Measurements from ENCODE around the gene GH2.
"Not testable (repeated sequence)": the region's sequence is repeated elsewhere in the genome, so short reads cannot be mapped to it uniquely, and the experiment has no call there.

GH2 gene

GRCh38 chr17:63914471-63914870, 32.7 kb upstream of the GH2 start:
- DNase-seq = peak in 1 of 10 donors; percentile 37
- intact Hi-C loops (cut with DNase I) = loop anchor here (10.0 kb wide), 1 partner anchor 370 kb away; no protein-coding TSS in a partner anchor

DNA sequence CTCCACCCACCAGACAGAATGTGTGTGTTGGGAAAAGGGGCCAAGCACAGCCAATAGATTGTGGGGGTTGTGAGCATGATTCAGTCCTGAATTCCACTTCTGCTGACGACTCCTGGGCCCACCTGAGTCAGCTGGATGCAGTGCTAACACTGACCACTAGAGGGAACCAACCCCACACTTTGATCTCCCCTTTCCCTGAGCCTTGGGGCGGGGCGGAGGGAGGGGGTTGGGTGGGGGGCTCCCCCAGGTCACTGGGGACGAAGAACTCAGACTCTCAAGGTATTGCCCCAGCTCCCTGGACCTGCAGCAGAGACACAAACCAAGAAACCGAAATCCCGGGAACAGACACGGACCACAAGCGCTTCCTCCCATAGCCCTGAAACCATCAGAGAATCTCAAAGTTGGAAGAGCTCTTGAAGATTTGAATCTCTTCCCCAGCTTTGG, 29.9 kb upstream of the GH2 start:
- intact Hi-C loops (cut with DNase I) = loop anchor here (10.0 kb wide), 1 partner anchor 373 kb away; no protein-coding TSS in a partner anchor
- DNase-seq = peak in 5 of 10 donors; percentile 32 to 72 (median 39)

DNA sequence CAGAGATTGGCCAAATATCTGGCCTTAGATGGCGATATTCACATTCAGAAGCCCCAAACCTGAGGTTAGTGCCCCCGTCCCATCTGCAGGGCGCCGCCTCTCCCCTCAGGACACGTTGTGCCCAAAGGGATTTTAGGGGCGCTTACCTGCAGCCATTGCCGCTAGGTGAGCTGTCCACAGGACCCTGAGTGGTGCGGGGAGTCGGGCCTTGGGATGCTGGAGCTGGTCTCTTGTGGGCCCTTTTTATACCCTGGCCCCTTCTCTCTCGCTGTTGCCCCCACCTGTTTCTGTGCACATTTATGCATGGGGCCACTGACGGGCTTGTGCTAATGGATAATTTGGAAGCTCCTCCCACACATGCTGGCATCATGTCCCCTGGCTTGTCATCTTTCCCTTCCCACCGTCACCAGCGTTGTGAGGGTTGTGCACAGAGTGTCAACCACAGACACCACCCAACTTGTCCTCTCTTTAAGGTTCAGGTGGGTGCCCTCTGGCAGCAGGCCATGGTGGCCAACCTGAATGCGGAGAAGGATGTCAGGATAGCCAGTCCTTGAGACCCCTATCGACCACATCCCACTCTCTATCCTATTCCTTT, 29.4 kb upstream of the GH2 start, which contains the start of gene CSHL1:
Gene CSHL1 (minus strand): TSS at position 218 of the 595 bp plus-strand sequence. CDS start 62 bp downstream, at position 156.
- DNase-seq = peak in 1 of 10 donors; percentile 65
- intact Hi-C loops (cut with DNase I) = loop anchor here (10.0 kb wide), 1 partner anchor 374 kb away; no protein-coding TSS in a partner anchor

DNA sequence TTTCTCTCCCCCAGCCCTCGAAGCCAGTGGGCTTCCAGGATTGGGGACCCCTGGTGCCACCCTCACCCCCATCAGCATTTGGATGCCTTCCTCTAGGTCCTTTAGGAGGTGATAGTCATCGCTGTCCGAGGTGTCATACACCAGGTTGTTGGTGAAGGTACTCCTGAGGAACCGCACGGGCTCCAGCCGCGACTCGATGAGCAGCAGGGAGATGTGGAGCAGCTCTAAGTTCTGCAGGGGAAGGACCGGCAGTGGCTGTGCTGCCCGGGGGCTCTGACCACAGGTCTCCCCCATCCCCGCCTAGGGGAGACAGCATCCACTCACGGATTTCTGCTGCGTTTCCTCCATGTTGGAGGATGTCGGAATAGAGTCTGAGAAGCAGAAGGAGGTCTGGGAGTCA, 28.4 kb upstream of the GH2 start:
- peak in 1 of 10 donors; percentile 61 for DNase-seq
- intact Hi-C loops (cut with DNase I) = loop anchor here (10.0 kb wide), 1 partner anchor 375 kb away; no protein-coding TSS in a partner anchor

GRCh38 chr17:63909586-63909985, 27.8 kb upstream of the GH2 start:
- peak in 1 of 10 donors; percentile 54 for DNase-seq
- intact Hi-C loops (cut with DNase I) = not testable (repeated sequence)

DNA sequence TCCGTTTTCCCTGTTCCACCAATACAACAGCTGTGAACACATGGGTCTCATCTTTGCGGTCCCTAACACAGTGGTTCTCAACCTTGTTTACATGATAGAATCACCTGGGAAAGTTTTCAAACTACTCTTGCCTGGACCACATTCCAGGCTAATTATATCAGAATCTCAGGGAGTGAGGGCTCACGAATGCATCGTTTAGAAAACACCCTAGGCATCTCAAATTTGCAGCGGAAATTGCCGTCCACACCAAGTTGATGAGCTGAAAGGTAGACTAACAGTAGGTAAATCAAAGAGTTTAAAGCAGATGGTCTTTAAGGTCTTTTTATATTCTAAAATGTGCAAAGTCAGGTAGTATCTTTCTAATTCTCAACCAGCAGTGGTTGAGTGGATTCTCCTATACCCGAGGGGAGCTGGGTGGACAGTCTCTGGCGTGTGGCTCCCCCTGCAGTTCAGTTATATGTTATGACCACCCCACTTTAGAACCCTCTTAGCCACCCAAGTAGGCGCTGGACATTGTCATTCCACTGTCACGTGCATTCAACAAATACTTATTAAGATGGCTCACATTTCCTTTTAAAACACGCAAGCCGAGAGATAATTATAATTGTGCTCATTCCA, 25.5 kb upstream of the GH2 start:
- intact Hi-C loops (cut with DNase I) = not testable (repeated sequence)
- peak in 1 of 10 donors; percentile 27 for DNase-seq

DNA sequence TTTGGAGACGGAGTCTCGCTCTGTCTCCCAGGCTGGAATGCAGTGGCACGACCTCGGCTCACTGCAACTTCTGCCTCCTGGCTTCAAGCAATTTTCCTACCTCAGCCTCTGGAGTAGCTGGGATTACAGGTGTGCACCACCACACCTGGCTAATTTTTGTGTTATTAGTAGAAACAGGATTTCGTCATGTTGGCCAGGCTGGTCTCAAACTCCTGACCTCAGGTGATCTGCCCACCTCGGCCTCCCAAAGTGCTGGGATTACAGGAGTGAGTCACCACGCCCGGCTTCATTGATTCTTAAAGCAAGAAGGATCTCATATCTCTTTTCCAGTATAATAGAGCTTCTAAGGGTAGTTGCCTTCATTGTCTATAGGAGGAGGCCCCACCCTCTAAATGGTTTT, 23.1 kb upstream of the GH2 start:
- DNase-seq = peak in 1 of 10 donors; percentile 25
- intact Hi-C loops (cut with DNase I) = not testable (repeated sequence)

- DNase-seq; intact Hi-C loops (cut with DNase I): not testable (repeated sequence)
These were observed 22.1 kb upstream of the GH2 start for GRCh38 chr17:63903787-63904201.

GRCh38 chr17:63901971-63902370, 20.2 kb upstream of the GH2 start:
- intact Hi-C loops (cut with DNase I) = not testable (repeated sequence)
- peak in 1 of 10 donors; percentile 17 for DNase-seq

DNA sequence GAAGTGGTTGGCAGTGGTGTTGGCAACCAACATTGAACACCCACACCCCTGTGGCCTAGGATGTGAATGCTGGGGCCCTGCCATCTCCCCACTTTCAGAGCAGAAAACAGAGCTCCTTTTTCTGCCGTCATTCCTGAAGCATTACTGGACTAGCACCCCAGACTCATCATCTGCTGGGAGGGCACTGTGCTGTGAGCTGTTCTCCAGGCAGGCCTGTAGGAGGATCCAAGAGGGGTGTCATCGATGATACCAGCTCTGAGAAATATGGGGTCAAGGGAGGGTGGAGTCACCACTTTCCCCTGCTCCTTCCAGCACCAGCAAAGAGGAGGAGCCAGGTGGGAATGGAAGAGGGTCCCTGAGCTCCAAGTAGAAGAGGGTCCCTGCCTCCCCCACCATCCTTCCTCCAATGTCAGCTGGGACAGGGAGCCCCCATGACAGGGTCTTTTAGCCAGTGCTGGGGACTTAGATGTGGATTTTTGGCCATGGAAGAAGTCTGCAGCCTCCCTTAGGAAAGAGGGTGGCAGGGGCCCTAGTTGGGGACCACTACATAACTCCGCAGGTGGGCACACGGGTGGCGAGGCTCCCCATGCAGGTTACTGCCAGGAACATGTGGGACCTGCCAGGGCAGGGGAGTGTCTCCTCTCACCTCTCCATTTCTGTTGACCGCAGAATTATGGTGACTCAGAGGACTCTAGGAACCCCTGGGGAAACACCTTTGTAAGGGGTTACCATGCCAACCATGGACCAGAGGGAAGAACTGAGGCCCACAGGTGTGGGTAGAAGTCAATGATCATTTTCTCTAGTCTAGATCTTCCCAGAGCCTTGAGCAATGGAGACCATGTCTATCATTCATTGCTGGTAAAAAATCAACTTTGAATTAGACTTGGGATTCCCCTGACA, 17.4 kb upstream of the GH2 start:
- intact Hi-C loops (cut with DNase I) = not testable (repeated sequence)
- peak in 1 of 10 donors; percentile 73 for DNase-seq

DNA sequence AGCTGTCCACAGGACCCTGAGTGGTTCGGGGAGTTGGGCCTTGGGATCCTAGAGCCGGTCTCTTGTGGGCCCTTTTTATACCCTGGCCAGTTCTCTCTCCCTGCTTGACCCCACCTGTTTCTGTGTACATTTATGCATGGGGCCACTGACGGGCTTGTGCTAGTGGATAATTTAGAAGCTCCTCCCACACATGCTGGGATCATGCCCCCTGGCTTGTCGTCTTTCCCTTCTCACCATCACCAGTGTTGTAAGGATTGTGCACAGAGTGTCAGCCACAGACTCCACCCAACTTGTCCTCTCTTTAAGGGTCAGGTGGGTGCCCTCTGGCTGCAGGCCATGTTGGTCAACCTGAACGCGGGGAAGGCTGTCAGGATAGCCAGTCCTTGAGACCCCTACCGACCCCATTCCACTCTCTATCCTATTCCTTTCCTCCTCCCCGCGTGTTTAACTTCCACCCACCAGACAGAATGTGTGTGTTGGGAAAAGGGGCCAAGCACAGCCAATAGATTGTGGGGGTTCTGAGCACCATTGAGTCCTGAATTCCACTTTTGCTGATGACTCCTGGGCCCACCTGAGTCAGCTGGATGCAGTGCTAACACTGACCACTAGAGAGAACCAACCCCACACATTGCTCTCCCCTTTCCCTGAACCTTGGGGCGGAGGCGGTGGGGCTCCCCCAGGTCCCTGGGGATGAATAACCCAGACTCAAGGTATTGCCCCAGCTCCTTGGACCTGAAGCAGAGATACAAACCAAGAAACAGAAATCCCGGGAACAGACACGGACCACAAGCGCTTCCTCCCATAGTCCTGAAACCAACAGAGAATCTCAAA, 15.0 kb upstream of the GH2 start, which contains the start of gene CSH1:
Gene CSH1 (minus strand): TSS at position 51 of the 831 bp plus-strand sequence. CDS start 63 bp downstream, outside the sequence.
- intact Hi-C loops (cut with DNase I) = not testable (repeated sequence)
- peak in 1 of 10 donors; percentile 39 for DNase-seq

DNA sequence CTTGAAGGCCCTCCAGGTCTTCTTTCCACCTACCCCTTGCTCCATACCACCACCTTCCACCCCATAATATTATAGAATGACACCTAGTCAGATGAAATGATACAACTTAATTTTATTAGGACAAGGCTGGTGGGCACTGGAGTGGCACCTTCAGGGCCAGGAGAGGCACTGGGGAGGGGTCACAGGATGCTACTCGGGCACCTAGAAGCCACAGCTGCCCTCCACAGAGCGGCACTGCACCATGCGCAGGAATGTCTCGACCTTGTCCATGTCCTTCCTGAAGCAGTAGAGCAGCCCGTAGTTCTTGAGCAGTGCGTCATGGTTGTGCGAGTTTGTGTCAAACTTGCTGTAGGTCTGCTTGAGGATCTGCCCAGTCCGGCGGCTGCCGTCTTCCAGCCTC, 13.1 kb upstream of the GH2 start:
- intact Hi-C loops (cut with DNase I) = not testable (repeated sequence)
- peak in 1 of 10 donors; percentile 52 for DNase-seq

DNA sequence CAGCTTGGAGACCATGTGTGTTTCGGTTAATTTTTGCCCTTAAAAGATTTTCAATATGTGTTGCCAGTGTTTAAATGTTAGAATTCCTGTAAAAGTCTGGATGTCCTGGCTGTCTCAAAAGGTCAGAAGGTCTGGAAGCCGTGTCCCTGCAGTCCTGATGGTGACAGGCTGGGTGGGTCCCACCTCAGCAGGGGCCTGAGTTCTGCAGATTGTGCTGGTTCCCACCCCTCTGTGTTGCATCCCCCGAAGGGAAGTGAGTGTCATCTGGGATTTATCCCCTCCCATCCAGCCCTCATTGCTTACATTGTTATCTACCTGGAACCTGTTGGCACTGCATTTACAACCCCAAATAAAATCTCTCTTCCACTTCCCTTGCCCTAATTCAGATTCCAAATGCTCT, 12.3 kb upstream of the GH2 start:
- intact Hi-C loops (cut with DNase I) = not testable (repeated sequence)
- DNase-seq = peak in 1 of 10 donors; percentile 6

- intact Hi-C loops (cut with DNase I); DNase-seq: not testable (repeated sequence)
These were observed 10.7 kb upstream of the GH2 start for GRCh38 chr17:63892316-63893037.

DNA sequence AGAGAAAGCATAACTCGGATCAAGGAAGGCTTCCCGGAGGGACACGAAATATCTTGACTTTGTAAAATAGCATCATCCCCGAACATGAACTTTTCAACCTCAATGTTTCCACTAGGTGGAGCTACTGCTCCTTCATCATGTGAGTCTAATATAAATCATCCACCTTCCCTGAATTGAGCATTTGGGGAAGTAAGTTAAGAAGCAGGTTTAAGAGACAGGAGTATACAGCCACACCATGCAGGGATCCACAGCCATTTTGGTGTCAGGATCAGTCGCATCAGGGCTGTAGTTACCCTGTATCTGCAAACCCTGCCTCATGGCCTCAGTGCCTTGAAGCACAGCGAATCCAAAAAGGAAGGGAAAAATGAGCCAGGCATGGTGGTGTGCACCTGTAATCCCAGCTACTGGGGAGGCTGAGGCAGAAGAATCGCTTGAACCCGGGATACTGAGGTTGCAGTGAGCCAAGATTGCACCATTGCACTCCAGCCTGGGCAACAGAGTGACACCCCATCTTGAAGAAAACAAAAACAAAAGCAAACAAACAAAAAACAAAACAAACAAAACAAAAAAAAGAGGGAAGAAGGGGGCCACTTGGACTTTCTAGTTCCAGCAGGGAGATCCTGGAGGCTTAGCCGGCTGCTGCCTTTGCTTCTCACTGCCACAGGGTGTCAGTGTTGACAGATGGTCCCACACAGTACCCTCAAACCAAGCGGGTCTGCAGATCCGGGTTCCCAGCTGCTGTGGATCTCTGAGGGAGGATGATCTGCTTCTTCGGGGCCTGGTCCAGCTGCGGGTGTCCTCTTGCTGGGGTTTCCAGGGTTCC, 7.5 kb upstream of the GH2 start:
- intact Hi-C loops (cut with DNase I) = not testable (repeated sequence)
- peak in 7 of 10 donors; percentile 22 to 90 (median 36) for DNase-seq

DNA sequence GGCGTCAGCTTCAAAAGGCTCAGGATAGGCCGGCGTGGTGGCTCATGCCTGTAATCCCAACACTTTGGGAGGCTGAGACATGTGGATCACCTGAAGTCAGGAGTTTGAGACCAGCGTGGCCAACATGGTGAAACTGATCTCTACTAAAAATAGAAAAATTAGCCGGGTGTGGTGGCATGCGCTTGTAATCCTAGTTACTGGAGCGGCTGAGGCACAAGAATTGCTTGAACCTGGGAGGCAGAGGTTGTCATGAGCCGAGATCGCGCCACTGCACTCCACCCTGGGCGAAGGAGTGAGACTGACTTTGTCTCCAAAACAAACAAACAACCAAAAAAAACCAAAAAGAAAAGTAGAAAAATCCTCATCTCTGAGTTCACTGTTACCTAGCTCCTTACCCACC, 3.4 kb upstream of the GH2 start:
- intact Hi-C loops (cut with DNase I) = not testable (repeated sequence)
- DNase-seq = peak in 1 of 10 donors; percentile 46

- intact Hi-C loops (cut with DNase I); DNase-seq: not testable (repeated sequence)
These were observed 932 bp upstream of the GH2 start for GRCh38 chr17:63882626-63883126.

DNA sequence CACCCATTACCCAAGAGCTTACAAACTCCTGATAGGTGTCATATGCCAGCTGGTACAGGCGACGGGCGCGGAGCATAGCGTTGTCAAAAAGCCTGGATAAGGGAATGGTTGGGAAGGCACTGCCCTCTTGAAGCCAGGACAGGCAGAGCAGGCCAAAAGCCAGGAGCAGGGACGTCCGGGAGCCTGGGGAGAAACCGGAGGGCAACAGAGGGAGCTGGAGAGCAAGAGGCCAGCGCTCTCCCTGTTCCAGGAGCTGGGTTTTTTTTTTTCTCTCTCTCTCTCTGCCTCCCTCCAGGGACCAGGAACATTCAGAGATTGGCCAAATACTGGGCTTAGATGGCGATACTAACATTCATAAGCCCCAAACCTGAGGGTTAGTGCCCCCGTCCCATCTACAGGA, 407 bp downstream of the GH2 start:
- DNase-seq = not testable (repeated sequence)

More for the DNA sequence above, 407 bp downstream of the GH2 start:
- intact Hi-C loops (cut with DNase I) = not testable (repeated sequence)
